ENCODE measurements around the gene AMBN.
A peak's percentile ranks its signal among the peaks of the same experiment; 100 is the strongest.

Gene AMBN

GRCh38 chr4:70591955-70592582 is at the start of gene AMBN:
Gene AMBN, plus strand, starts transcription at chr4:70592256. Its CDS starts 103 bp downstream, at chr4:70592359.
- DNase-seq (ENCODE audit: low read depth in 1 of 2, low spot score in 1 of 2): no peak

- DNase-seq (ENCODE audit: low read depth in 1 of 2, low spot score in 1 of 2): no peak
Measured at GRCh38 chr4:70544279-70544868, 47.7 kb upstream of the AMBN start.

DNA sequence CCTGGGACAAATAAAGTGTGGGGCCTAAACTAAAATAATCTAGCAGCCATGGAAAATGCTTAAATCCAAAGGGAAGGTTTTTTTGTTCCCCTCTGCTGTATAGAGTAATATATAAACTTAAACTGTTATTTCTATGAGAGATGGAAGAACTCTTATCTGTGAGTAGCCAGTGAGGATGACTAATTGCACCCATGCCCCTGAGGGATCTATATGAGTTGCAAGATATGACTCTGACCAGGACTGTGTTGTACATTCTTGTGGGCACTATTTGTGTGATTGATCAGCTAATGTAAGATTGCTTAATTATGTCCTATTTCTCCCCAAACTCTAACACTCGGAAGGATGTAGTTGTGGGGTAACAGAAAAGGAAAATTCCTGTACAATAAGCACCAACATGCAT is 35.2 kb upstream of the AMBN start:
- no peak for DNase-seq (ENCODE audit: low read depth in 1 of 2, low spot score in 1 of 2)

DNA sequence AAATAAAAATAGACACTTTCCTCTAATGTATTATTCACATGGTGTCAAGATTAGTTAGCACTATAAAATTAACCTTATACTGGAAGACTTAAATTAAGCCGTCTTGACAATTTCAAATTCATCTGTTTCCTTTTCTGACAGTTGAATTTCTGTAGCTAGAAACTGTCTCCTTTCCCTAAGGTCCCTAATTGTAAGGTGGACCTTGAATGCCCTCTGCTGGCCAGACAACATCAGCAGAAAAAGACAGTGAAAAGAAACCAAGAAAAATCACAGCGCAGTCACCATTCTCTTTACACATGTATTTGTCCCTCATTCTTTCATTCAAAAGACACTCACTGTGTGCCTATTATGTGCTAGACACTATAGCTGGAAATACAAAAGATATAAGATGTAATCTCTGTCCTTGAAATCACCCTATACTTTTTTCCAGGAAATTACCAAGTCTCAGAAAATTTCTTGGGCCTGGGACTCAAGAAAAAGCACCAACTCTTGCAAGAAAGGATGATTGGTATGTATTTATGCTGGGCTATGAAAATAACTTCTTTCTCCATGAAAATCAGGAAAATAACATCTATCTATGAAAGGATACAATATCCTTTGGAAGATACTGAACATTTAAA is 32.7 kb upstream of the AMBN start:
- no peak for DNase-seq (ENCODE audit: low read depth in 1 of 2, low spot score in 1 of 2)

DNA sequence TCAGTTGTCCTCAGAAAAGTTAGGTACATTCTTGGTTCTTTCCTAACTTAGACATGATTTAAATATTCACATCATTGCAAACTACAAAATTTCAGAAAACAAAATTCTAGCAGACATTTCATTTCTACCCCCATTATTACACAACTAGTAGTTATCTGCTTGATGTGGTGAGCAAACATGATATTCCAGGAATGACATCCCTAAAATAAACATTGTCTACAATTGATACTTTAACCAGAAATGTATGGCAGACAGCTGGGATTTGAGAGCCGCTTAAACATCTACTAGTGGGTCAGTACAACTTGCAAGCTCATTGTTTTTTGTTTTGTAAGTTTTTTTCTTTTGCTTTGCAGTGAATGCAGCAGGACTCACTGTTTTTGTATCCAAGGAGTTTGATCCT is 32.1 kb upstream of the AMBN start:
- DNase-seq (ENCODE audit: low read depth in 1 of 2, low spot score in 1 of 2): no peak

- no peak for DNase-seq (ENCODE audit: low read depth in 1 of 2, low spot score in 1 of 2)
Measured at GRCh38 chr4:70564033-70564432, 28.0 kb upstream of the AMBN start.

GRCh38 chr4:70570796-70571195 is 21.3 kb upstream of the AMBN start:
- no peak for DNase-seq (ENCODE audit: low read depth in 1 of 2, low spot score in 1 of 2)

DNA sequence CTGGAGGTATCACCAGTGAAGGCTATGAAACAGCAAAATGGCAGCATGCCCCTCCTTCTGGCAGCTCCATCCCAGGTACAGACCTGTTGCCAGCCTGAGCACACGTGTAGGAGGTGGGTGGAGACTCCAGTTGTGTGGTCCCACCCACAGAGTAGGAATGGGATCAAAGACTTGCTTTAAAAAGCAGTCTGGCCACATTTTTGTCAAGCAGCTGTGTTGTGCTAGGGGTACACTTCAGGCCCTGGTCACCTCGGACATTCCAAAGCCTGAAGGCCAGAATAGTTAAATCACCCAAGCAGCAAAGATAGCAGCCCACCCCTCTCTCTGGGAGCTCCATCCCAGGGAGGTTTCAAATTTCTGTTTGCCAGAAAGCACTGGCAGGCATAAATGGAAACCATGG is 20.3 kb upstream of the AMBN start:
- no peak for DNase-seq (ENCODE audit: low read depth in 1 of 2, low spot score in 1 of 2)

DNA sequence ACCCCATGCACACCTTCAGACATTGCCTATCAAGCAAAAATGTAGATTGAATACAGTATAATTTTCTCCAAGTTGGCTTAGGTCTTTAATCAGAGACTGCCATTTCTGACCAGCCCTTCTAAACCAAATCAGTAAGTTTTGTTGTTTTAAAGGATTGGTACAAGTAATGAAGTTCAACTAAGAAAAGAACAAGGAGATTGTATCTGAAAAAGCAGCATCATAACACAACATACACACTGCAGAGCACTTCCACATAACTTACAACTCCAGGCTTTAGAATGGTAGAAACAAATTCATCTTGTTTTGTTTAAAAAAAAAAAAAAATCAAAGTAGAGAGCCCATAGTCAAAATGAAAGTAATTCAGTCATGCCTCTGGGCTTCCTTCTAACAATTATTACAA is 16.1 kb upstream of the AMBN start:
- no peak for DNase-seq (ENCODE audit: low read depth in 1 of 2, low spot score in 1 of 2)

DNA sequence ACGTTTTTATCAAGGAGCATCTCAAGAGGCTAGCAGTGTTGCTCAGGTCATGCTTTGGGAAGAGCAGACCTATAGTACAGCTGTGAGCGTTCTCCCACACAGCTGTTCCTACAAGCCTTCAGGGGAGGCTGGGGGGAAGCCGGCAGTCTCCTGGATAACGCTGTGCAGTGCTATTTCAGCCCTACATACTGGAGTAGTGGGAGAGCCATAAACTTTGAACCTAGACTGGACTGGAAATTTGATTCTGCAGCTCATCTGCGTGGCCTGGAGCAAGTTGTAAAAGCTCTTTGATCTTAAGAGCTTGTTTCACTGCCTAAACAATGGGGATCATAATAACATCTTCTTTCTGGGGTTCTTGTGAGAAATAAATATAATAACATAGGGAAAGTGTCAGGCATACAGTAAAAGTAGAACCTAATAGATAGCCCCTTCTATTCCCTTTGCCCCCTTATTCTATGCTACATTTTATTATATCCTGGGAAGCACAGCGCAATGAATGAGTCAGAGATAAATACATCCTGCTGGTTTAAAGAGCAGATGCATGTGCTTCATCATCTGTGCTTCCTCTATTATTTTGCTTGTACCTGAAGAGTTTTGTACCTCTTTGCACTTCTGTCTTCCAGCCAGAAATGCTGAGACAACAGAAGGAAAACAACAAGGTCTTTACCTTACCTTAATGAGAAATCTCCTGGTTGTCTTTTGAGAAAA is 14.7 kb upstream of the AMBN start:
- no peak for DNase-seq (ENCODE audit: low read depth in 1 of 2, low spot score in 1 of 2)

DNA sequence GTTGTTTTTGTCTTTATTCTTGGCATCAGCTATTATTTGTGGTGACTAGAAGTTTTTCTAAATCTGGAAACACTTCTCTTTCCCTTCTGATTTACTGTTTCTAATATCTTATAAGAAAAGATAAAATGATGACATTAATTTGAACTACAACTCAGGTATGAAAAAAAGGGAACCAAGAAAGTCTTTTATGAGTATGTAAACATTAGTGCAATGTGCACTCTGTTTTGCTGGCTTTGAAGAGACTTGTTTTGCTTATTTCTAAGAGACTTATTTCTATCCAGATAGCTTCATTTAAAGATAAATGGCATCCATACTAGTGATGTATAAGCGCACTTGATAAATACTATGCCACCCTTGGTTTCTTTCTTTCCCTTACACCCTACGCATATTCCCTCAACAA is 10.1 kb upstream of the AMBN start:
- no peak for DNase-seq (ENCODE audit: low read depth in 1 of 2, low spot score in 1 of 2)

DNA sequence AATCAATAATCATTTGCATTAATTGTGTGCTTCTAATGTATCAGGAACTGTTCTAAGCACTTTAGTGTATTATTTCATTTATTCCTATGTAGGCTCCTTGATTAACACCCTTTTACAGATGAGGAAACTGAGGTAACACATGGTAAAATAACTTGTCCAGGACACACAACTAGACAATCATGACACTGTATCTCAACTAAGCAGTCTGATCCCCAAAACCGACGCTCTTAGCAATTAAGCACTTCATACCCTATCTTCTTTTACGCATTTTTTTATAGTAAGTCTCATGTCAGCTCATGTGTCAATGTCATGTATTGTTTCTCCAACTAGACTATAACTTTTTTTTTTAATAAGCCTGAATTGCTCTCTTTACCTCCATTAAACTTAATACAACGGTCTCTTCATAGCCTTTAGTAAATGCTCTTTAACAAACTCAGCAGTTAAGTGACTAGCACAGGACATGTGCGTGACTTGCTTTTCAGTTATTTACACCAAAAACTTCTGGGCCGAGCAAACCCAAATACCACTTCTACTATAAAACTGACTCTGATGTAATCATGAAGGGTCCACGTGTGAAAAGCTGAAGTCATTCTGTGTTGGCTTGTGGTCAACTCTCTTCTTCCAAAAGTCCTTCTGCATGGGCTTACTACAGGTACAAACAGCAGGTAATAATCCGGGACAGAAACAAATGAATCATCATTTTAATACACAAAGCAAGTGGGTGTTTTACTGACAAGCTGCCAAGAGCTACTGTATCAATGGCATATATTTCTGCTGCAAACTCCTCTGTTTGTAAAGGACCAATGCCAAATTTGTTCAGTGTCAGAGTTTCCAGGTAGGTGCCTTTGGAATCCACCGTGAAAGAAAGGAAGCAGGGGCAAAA is 7.9 kb upstream of the AMBN start:
- no peak for DNase-seq (ENCODE audit: low read depth in 1 of 2, low spot score in 1 of 2)

GRCh38 chr4:70586841-70587240 is 5.2 kb upstream of the AMBN start:
- no peak for DNase-seq (ENCODE audit: low read depth in 1 of 2, low spot score in 1 of 2)

GRCh38 chr4:70589785-70590184 is 2.3 kb upstream of the AMBN start:
- DNase-seq (ENCODE audit: low read depth in 1 of 2, low spot score in 1 of 2): no peak

DNA sequence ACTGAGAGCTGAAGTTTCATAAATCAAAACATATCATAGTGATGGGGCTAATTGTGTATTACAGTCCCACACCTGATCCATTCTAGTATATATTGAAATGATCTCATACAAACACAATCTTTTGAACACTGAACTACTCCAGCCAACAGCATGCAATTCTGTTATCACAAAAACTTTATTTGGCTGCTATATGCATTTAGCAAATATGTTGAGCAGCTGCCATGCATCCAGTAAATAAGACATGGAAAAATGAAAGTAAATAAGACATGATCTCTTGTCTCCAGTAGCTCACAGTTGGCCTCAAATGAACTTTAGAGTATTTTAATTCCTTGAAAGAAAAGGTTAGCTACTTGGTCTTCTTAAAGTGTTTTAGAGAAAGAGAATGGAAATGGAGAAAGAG is 2.1 kb downstream of the AMBN start:
- no peak for DNase-seq (ENCODE audit: low read depth in 1 of 2, low spot score in 1 of 2)

DNA sequence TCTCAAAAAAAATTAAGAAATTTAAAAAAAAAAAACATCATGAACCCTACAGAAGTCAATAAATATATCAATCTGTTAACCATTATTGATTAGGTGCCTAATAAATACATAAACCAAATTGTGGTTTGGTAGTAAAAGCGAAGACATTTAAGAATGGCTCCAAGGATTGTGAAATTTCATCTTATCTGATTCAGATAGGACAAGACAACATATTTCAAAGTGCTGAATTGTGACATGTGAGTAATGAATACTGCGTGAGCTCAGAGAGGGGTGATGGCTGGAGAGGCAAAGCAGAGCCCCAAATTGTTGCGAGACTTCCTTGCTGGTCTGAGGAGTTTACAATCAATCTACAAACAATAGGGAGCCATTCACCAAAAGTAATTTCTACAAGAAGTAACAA is 8.2 kb downstream of the AMBN start:
- no peak for DNase-seq (ENCODE audit: low read depth in 1 of 2, low spot score in 1 of 2)

DNA sequence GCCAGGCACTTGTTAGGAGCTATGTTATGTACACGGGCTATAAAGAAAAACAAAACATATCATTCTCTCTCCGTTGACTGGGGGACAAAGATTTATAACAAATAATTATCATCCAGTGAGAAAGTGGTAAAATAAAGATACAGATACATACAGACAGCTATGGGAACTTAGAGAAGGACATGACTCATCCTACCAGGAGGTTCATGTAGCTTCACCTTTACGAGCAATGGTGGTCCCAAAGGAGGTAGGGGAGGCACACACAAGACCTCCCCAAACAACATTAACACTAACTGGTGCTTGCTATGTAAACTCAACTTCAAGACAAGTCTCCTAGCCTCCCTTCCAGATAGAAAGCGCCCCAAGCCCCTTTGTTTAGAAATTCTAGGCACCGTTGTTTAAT is 8.9 kb downstream of the AMBN start:
- DNase-seq (ENCODE audit: low read depth in 1 of 2, low spot score in 1 of 2): no peak

DNA sequence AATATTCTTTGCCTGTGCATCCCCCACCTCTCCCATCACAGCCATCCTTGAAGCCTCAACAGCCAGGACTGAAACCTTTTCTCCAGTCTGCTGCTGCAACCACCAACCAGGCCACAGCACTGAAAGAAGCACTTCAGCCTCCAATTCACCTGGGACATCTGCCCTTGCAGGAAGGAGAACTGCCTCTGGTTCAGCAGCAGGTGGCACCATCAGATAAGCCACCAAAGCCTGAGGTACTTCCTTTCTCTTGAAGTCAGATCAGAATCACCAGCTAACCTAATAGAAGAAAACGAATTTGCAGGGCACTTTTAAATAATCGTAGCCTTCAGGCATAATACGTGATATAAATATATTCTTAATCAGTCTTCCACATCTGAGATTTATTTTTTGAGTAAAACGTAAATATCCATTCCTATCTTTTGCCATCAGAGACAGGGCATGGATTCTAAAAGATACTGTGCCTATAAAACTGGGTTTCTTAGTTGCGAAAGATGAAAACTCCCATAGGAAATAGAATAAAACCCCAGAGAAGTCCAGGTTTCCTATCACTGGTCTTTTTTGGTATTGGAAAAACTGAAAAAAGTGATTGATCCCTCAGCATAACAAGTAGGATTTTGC is 9.5 kb downstream of the AMBN start:
- peak; percentile 25 to 27 for DNase-seq (ENCODE audit: low read depth in 1 of 2, low spot score in 1 of 2)

DNA sequence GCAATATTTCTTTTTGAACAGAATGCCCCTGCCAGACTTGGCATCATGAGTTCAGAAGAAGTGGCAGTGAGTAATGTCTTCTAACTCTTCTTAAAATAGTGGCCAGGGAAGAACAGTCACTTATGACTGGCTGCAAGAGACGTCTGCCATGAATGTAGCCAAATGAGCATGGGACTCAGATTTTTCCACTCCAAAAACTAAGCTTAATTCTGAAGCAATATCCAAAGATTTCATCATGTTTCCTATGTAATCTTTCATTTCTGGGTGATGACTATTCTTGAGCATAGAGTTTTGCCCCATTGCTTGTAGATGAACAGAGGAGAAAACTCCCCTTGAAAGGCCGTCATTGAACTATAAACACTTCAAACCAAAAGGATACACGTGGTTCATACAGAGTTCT is 11.8 kb downstream of the AMBN start:
- DNase-seq (ENCODE audit: low read depth in 1 of 2, low spot score in 1 of 2): no peak

- DNase-seq (ENCODE audit: low read depth in 1 of 2, low spot score in 1 of 2): no peak
Measured at GRCh38 chr4:70606459-70606858, 14.4 kb downstream of the AMBN start.

DNA sequence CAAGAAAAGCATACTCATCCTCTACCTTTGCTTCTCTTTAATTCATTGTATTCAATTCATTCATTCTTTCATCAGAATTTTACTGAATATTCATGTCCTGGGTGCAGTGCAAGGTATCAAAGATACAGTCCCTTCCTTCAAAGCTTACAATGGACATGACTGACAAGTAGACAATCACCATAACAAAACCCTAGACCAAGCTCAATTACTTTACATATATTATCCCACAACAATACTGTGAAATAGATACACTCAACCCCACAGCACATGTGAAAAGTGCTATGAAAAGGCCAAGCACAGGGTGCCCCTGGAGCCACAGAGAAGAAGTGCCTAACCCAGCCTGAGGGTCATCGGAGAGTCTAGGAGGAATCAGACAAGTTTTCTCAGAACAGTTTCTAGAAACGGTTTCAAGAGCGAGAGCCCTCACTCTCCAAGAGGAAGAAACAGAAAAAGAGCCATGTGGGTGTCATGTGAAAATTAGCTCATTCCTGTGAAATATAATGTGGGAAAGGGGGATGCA is 15.3 kb downstream of the AMBN start:
- no peak for DNase-seq (ENCODE audit: low read depth in 1 of 2, low spot score in 1 of 2)

All from activated T-helper 1 cell treated with anti-CD3 and anti-CD28 coated beads, Interleukin-2, amount 50 U/mL, for 16 hours (primary cell).